G401 (cell line): ENCODE data around the gene SNAPIN. TPM values are rescaled to one million over a fixed set of nuclear protein-coding genes. Genes with fewer than 3 reads are reported as not detected.
"Not testable (repeated sequence)": the region's sequence is repeated elsewhere in the genome, so short reads cannot be mapped to it uniquely, and the experiment has no call there.

Experiments used
- DNase-seq: peaks from one replicate; pipeline ENCODE4 v3.0.0-alpha.2; 2015; ENCODE audit warnings: low spot score
- in situ Hi-C: cut with HindIII; loops from 2 replicates; pipeline ENCODE4 v1.10.0; 2016; ENCODE audit warnings: low sequenced_read_pairs, mixed read lengths
- total RNA-seq: library from RNA; depleted of rRNA; stranded (reverse); fragments of >200 nt; shearing (Covaris generic); gene quantifications from 2 replicates; pipeline ENCODE4 v1.2.3, GENCODE V29; 2014

Gene SNAPIN
- total RNA-seq, 1 experiment from 2014 or later: 49.8 TPM

DNA sequence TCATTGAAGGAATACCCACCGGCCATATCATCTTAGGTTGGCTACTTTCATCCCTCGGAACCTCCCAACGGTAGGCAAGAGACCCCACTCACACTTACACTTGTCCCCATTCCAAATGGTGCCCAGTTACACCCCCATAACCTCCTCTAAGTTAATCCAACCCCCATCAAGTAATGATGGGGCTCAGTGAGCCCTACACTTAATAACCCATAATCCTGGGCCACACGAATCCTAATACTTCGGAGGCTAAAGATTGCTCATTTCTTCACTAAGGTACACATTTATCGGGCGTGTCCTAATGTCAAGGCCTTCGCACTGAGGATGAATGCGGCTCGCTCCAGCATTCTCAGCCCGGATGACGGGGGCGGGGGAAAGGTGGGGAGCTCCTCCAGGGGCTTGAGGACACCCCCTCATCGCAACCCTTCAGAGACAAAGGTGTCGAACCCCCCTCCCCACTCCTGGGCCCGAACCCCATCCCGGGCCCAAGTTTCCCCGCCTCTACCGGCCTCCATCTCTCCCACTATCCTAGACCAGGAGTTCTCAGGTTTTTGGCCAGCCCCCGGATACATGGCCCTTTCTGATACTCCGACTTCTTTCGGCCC, 11.9 kb downstream of the SNAPIN start:
- DNase-seq: no peak
- in situ Hi-C loops: no loop called here

DNA sequence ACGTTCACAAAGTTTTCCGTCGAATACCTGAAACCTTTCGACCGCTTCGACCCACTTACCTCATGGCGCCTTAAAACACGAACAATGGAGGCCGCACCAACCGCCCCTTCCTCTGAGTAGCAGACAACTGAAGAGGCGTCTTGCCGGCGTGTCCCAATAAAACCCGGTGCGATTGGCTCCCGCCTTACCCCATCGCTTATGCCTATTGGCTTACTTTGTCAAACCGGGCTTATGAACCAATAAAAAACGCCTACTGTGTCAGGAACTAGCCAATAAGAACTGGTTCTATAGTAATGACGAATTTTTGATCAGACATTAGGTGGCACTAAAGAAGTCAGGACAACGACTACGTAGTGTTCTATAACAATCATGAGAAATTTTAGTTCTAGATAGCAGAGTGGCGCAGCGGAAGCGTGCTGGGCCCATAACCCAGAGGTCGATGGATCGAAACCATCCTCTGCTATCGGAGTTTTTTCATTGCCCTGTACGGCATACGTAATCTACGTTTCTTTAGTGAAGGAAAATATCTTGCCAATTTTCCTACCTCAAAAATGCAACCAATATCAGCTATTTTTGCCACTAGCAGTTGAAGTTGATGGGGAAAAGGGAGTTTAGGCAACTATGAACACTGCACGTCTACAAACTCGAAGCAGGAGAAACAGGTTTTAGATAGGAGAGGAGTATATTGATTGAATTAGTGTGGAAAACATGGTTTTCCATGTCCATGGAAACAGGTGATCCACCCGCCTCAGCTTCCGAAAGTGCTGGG, 12.5 kb downstream of the SNAPIN start, which contains the start of gene ILF2:
Gene ILF2, minus strand, starts transcription at position 135 of the 769 bp plus-strand sequence. Its CDS starts 71 bp downstream, at position 64.
- peak; percentile 99 for DNase-seq
- in situ Hi-C loops: no loop called here

DNA sequence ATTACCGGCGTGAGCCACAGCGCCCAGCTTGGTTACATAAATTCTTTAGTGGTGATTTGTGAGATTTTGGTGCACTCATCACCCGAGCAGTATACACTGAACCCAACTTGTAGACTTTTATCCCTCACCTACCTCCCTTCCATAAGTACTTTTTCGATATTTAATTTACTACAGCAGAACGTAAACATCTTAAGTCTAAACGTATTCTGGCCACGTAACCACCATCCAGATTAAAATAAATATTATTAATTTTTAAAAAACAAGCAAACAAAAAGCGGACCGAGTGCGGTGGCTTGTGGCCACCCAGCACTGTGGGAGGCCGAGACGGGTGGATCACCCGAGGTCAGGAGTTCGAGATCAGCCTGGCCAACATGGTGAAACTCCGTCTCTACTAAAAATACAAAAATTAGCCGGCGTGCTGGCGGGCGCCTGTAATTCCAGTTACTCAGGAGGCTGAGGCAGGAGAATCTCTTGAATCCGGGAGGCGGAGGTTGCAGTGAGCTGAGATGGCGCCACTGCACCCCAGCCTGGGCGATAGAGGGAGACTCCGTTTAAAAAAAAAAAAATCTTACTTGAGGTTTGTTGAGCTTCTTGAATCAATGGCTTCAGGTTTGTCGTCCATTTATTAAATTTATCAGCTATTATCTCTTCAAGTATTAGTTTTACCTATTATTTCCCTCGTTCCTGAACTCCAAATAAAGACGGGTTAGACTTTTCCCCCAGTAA, 13.3 kb downstream of the SNAPIN start:
- in situ Hi-C loops, DNase-seq: not testable (repeated sequence)

GRCh38 chr1:153673511-153673910, 15.0 kb downstream of the SNAPIN start:
- in situ Hi-C loops: no loop called here
- no peak for DNase-seq

- in situ Hi-C loops: no loop called here
Observed at GRCh38 chr1:153677718-153678518, 19.4 kb downstream of the SNAPIN start.

DNA sequence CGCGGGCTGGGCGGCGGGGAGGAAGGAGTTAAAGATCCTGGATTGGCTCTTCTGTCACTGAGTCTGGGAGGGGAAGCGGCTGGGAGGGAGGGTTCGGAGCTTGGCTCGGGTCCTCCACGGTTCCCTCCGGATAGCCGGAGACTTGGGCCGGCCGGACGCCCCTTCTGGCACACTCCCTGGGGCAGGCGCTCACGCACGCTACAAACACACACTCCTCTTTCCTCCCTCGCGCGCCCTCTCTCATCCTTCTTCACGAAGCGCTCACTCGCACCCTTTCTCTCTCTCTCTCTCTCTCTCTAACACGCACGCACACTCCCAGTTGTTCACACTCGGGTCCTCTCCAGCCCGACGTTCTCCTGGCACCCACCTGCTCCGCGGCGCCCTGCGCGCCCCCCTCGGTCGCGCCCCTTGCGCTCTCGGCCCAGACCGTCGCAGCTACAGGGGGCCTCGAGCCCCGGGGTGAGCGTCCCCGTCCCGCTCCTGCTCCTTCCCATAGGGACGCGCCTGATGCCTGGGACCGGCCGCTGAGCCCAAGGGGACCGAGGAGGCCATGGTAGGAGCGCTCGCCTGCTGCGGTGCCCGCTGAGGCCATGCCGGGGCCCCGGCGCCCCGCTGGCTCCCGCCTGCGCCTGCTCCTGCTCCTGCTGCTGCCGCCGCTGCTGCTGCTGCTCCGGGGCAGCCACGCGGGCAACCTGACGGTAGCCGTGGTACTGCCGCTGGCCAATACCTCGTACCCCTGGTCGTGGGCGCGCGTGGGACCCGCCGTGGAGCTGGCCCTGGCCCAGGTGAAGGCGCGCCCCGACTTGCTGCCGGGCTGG, 20.2 kb downstream of the SNAPIN start, which contains the start of gene NPR1:
Gene NPR1, plus strand, starts transcription at position 170 of the 818 bp plus-strand sequence. Its CDS starts 421 bp downstream, at position 591.
- in situ Hi-C loops: no loop called here
- peak; percentile 24 for DNase-seq

More at GRCh38 chr1:153677718-153678518, 19.4 kb downstream of the SNAPIN start:
- DNase-seq: peak; percentile 68

- DNase-seq: no peak
- in situ Hi-C loops: loop anchor here (10.0 kb wide), 1 partner anchor 65 kb away; no protein-coding TSS in a partner anchor
Observed at GRCh38 chr1:153679337-153680119, 21.0 kb downstream of the SNAPIN start.

DNA sequence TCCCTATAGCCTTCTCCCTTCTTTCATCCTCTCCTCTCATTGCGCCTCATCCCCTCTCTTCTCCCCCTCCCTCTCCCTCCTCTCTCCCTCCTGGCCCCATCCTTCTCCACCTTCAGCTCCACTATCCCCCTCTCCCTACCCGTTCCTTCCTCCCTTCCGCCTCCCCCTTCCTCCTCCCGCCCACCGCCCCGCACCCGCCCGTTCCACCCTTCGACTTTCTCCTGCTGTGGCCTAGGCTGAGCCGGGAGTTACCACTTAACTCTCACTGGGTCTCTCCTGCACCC, 21.6 kb downstream of the SNAPIN start:
- DNase-seq: no peak
- in situ Hi-C loops: loop anchor here (10.0 kb wide), 1 partner anchor 65 kb away; no protein-coding TSS in a partner anchor

DNA sequence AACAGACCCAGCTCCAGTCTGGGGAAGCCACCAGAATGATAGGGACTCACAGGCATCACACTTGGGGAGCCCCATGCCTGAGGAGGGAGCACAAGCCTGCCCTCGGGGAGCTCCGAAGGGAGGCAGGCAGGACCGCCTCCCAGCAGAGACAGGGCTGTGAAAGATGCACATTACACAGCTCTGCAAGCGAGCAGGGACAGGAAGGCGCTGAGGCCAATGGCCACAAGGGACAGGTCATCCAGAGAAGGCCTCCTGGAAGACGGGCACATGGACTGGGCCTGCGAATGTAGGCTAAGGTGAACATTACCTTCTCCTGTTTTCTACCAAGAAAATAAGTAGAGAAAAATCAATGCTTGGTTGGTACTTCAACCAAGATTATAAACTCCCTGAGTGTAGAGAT, 24.2 kb downstream of the SNAPIN start:
- DNase-seq: no peak
- in situ Hi-C loops: loop anchor here (10.0 kb wide), 1 partner anchor 62 kb away; no protein-coding TSS in a partner anchor

DNA sequence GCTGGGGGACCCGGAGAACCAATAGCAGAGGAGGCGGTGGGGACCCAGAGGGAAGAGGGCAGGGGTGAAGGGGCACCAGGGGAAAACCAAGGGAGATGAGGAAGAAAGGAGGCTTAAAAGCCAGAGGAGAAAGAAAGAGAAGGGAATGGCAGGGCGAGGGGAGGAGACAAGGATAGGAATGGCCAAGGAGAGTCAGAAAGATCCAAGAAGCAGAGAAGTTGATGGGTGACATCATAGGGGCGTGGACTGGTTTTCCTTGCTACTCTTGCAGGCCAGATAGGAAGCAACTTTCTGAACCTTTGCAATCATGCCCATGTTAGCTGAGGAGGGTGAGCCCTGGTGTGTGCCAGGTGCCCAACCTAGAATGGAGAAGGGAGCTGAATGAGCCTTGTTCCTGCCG, 25.4 kb downstream of the SNAPIN start:
- in situ Hi-C loops: loop anchor here (10.0 kb wide), 1 partner anchor 61 kb away; no protein-coding TSS in a partner anchor
- no peak for DNase-seq

DNA sequence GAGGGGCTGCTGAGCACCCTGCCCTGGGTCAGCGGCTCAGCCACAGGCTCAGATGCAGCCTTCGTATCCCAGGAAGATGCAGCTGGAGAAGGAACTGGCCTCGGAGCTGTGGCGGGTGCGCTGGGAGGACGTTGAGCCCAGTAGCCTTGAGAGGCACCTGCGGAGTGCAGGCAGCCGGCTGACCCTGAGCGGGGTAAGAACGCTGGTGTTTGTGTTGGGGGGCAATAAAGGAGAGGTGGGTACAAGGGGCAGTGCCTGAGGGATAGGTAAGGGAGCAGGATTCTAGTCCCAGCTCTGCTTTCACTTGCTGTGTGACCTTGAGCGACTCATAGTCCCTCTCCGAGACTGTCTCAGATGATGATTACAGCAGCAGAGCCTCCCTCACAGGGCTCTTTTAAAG, 26.4 kb downstream of the SNAPIN start:
- DNase-seq: no peak
- in situ Hi-C loops: loop anchor here (10.0 kb wide), 1 partner anchor 60 kb away; no protein-coding TSS in a partner anchor

DNA sequence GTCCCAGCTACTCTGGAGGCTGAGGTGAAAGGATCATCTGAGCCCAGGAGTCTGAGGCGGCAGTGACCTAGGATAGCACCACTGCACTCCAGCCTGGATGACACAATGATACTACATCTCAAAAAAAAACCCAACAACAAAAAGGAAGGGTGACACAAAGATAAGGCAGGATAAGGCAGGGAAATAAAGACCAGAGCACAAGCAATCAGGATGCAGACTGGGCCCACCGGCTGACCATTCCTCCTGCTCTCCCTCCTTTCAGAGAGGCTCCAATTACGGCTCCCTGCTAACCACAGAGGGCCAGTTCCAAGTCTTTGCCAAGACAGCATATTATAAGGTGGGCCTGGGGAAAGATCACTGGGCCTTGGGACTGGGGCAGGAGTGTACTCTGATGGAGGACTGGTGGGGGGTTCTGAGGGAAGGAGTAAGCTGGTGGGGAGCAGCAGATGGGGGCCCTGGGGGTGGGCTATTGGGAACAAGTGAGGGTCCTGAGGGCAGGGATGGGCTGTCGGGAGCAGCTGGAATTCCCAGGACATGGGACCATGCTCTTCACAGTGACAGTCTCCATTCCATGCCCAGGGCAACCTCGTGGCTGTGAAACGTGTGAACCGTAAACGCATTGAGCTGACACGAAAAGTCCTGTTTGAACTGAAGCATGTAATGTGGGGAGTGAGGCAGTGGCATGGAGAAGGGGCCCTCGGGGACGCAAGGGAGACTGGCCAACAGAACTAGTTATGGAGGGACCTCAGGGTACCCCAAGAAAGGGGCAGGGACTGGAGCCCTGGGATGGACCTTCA, 27.2 kb downstream of the SNAPIN start:
- DNase-seq: no peak
- in situ Hi-C loops: loop anchor here (10.0 kb wide), 1 partner anchor 59 kb away; no protein-coding TSS in a partner anchor

DNA sequence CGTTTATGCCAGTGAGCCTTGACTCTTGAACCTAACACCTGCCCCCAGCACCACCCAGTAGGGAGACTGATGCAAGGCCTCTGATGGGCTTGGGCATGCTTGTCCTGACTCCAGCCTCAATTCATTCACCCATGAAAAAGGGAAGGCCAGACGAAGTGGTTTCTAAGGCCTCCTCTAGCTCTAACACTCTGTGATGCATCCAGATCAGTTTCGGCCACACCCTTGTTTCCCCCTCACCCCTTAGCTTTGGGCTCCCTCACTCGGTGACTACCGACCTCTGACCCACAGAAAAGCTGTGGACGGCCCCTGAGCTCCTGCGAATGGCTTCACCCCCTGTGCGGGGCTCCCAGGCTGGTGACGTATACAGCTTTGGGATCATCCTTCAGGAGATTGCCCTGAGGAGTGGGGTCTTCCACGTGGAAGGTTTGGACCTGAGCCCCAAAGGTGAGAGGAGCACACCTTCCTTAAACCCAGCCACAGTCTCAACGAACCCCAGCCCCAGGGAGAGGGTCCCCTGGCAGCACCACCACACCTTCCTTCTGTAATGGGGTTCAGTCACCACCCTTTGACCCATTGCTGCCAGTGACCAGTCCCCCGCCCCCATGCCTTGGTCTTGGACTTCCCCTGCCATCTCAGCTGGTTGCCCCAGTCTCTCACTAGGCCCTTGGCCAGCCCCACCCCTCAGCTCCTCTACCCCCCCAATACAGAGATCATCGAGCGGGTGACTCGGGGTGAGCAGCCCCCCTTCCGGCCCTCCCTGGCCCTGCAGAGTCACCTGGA, 29.0 kb downstream of the SNAPIN start:
- in situ Hi-C loops: loop anchor here (10.0 kb wide), 1 partner anchor 57 kb away; no protein-coding TSS in a partner anchor
- DNase-seq: no peak

DNA sequence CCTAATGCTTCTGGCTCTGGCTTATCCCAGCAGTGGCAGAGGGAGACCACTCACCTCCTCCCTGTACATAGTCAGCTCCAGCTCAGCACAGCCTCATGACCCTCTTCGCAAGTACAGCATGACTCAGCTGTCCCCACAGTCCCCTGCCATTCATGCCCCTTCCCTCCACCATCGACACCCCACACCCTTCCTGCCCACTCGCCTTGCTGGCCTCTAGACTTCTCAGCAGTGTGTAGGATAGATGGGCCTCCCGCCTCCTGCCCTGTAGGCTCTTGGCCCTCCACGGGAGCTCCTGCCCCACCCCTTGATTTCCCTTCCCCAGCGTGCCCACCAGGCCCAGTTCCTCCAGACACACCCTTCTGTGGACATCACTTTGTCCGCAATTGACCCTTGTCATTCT, 29.8 kb downstream of the SNAPIN start:
- in situ Hi-C loops: loop anchor here (10.0 kb wide), 1 partner anchor 57 kb away; no protein-coding TSS in a partner anchor
- DNase-seq: no peak

DNA sequence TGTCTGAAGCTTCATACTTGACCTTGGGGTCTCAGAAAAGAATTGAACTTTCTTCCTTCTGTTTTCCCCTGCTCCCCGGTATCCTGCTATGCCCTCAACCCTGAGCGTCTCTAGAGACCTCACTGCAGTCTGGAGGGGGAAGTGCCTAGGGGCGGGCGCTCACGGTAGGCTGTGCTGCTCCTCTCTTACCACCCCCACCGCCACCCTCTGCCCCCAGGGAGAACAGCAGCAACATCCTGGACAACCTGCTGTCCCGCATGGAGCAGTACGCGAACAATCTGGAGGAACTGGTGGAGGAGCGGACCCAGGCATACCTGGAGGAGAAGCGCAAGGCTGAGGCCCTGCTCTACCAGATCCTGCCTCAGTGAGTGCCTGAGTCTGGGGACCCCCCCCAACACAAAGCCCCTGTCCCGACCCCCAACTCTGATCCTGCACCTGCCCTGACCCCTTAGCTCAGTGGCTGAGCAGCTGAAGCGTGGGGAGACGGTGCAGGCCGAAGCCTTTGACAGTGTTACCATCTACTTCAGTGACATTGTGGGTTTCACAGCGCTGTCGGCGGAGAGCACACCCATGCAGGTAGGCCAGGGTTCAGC, 30.3 kb downstream of the SNAPIN start:
- no peak for DNase-seq
- in situ Hi-C loops: loop anchor here (10.0 kb wide), 1 partner anchor 56 kb away; no protein-coding TSS in a partner anchor
